Heart right ventricle (tissue), 16 donors: ENCODE data around the gene ATG4B. TPM values are rescaled to one million over a fixed set of nuclear protein-coding genes. Genes with fewer than 3 reads are reported as not detected.

Experiments
- ATAC-seq, 8 donors: fragments of 200-7000 bp; cut with Tn5 transposase; one replicate each; pipeline ENCODE4 v1.9.1; 2020; ENCODE audit warnings: mild to moderate bottlenecking in 8 of 8, moderate library complexity in 8 of 8, moderate number of reproducible peaks in 1 of 8
- DNase-seq, 2 donors: peaks; one replicate each; pipeline ENCODE4 v3.0.0-alpha.2; 2020
- H3K27ac ChIP-seq, 10 donors: fragments of 200-600 bp; sonication (generic) in 2 of 10; one replicate each; pipeline versions ENCODE4 v1.5.0 to v1.8.0; 2020 to 2022; ENCODE audit warnings: mild to moderate bottlenecking in 3 of 10
- H3K27me3 ChIP-seq, 7 donors: fragments of 200-600 bp; one replicate each; pipeline ENCODE4 v1.8.0; 2021 to 2022; ENCODE audit warnings: mild to moderate bottlenecking in 2 of 7
- H3K36me3 ChIP-seq, 9 donors: fragments of 200-600 bp; sonication (generic) in 1 of 9; one replicate each; pipeline versions ENCODE4 v1.5.0 to v1.8.0; 2020 to 2022; ENCODE audit warnings: mild to moderate bottlenecking in 2 of 9
- H3K4me1 ChIP-seq, 9 donors: fragments of 200-600 bp; sonication (generic) in 1 of 9; one replicate each; pipeline versions ENCODE4 v1.5.0 to v1.8.0; 2020 to 2022; ENCODE audit warnings: mild to moderate bottlenecking in 4 of 9
- H3K4me3 ChIP-seq, 10 donors: fragments of 200-600 bp; sonication (generic) in 2 of 10; one replicate each; pipeline versions ENCODE4 v1.5.0 to v1.8.0; 2020 to 2022; ENCODE audit warnings: mild to moderate bottlenecking in 7 of 10, moderate library complexity in 2 of 10
- H3K9me3 ChIP-seq, 11 donors: fragments of 200-600 bp in 10 of 11; sonication (generic) in 2 of 11; one replicate each; pipeline versions ENCODE4 v1.5.0 to v1.8.0; 2013 to 2022; ENCODE audit warnings: mild to moderate bottlenecking in 2 of 11, control low read depth in 1 of 11, moderate library complexity in 1 of 11
- WGBS, 2 donors: extraction: QIAGEN DNeasy Blood & Tissue Kit; methylation state at CpG; one replicate each; pipeline ENCODE4 v1.1.7; 2013; ENCODE audit warnings: inconsistent platforms in 1 of 2; 5-methylcytosine and 5-hydroxymethylcytosine counted together
- intact Hi-C, 10 donors: fragments of 100-400 bp; cut with DNase I; formaldehyde crosslinking; loops; one replicate each; pipeline versions ENCODE4 v1.11.1 to v1.14.2; 2022
- polyA plus RNA-seq, 2 donors: library from polyadenylated mRNA; stranded (reverse); fragments of 200-250 nt; gene quantifications; one replicate each; pipeline ENCODE4 v1.2.3, GENCODE V29; 2013
- total RNA-seq, 10 donors: library from RNA; stranded (reverse); fragmentation: NEBNext Ultra II Directional in 3 of 10; extraction: Animal tissue kit (Norgen Biotek cat#: 25700) in 3 of 10; gene quantifications; one replicate each; pipeline versions ENCODE4 v1.2.1 to v1.2.4, GENCODE V29; 2021 to 2023
- TF ChIP-seq, protein P1 (sequence below), 9 donors: fragments of 200-600 bp; sonication (generic) in 2 of 9; IDR thresholded peaks; one replicate each; pipeline versions ENCODE4 v1.5.0 to v1.8.0; 2021 to 2022; ENCODE audit warnings: antibody characterized with exemption in 9 of 9, mild to moderate bottlenecking in 5 of 9, moderate library complexity in 1 of 9
- donor health status: Arrhythmogenic right ventricular cardiomyopathy.
- donor health status: ischemic (EF 13 %, LVEDD 7.1; RV severe dilation, severe dysfunction).
- donor health status: healthy with polysubstance abuse.
- donor health status: DM: no; HTN: yes; CAD: no.
- donor health status: DM: no; HTN: no; CAD: no.
- donor health status: ischemic (EF 25% LVEDD 6.9; RV normal size, moderate dysfunction).
- donor health status: ischemic (EF 25% LVEDD 5.7; RV mildly dilated, moderate dysfunction).
- donor health status: healthy.
- donor health status: DM: yes; HTN: yes; CAD: no.
- donor health status: Ischemic cardiomyopathy.
- donor health status: ischemic (EF 35%, LVEDD 5.7; RV mildly dilated, moderate dysfunction).
- donor health status: nonischemic (EF 11% LVEDD 7.7; RV severe dilation, severe dysfunction).
- donor health status: DM: yes; HTN: yes; CAD: no.
- donor health status: PGD.
- donor health status: ischemic (EF 29% LVEDD 5.4; RV normal size, mild dysfunction).
- donor health status: nonischemic (EF 23%, LVEDD 6.1; RV moderate dilation, normal function).

Gene ATG4B
- total and polyA plus RNA-seq, 12 donors: 34.7 to 55.7 (median 42.8) TPM

DNA sequence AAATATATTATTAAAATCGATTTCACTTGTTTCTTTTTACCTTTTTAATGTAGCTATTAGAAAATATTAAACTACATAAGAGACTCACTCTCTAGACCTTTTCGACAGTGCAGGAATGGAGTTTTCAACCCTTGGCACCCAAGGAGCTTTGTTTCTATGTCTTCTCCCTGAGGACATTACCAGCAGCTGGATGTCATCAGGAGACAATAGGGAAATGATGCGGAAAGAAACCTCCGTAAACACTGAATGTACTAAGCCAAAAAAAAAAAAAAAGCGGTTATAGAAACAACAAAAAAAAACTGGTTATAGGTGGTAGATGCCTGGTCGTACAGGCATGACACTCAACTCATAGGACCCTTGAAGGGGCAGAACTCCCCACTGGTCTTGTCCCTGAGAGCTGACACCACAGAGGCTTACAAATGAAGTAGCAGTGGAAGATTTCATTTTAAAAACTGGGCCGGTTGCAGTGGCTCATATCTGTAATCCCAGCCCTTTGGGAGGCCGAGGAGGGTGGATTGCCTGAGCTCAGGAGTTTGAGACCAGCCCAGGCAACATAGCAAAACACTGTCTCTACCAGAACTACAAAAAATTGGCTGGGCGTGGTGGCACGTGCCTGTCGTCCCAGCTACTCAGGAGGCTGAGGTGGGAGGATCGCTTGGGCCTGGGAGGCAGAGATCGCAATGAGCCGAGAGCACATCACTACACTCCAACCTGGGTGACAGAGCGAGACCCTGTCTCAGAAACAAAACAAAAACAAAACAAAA, 24.3 kb upstream of the ATG4B start:
- DNase-seq: no peak
- WGBS, 2 donors: 66 to 70% methylated on average over 15 of the region's 15 CpGs
- TF ChIP-seq, protein P1, sequence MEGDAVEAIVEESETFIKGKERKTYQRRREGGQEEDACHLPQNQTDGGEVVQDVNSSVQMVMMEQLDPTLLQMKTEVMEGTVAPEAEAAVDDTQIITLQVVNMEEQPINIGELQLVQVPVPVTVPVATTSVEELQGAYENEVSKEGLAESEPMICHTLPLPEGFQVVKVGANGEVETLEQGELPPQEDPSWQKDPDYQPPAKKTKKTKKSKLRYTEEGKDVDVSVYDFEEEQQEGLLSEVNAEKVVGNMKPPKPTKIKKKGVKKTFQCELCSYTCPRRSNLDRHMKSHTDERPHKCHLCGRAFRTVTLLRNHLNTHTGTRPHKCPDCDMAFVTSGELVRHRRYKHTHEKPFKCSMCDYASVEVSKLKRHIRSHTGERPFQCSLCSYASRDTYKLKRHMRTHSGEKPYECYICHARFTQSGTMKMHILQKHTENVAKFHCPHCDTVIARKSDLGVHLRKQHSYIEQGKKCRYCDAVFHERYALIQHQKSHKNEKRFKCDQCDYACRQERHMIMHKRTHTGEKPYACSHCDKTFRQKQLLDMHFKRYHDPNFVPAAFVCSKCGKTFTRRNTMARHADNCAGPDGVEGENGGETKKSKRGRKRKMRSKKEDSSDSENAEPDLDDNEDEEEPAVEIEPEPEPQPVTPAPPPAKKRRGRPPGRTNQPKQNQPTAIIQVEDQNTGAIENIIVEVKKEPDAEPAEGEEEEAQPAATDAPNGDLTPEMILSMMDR (IDR thresholded peaks at IDR 0.05): no peak

DNA sequence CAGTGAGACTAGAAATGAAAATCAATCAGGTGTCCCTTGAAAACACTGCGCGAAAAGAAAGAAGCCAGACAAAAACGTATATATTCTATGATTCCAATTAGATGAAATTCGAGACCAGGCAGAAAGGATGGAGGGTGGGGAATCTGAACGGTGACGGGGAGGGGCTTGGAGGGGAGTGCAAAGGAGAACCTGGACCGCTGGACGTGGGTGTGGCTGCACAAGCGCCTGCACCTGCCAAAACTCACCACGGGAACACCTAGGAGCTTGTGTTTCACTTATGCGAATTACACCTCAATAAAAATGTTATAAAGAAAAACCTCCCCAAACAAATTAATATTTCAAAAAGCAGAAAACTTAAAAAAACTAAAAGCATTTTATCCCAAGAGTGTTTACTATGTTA, 22.5 kb upstream of the ATG4B start:
- 88 to 90% methylated on average over 11 of the region's 11 CpGs for WGBS, 2 donors
- DNase-seq (no peak), ATAC-seq (no peak)
- Histone ChIP-seq H3K9me3 (no peaks in the 10 kb centered on the region), H3K4me1 (peaks cover 4 to 61% (median 41%) of the 10 kb centered on the region in 9 donors), H3K4me3 (no peak overlapping the region), H3K36me3 (peaks cover 0 to 4% (median 0%) of the 10 kb centered on the region in 9 donors), H3K27me3 (no peaks in the 10 kb centered on the region), H3K27ac (no peak overlapping the region)
- TF ChIP-seq, protein P1 (IDR thresholded peaks at IDR 0.05): no peak
- intact Hi-C loops: loop anchor here in 4 of 10 donors (2.0 to 10.0 kb wide), 4 partner anchors 106 to 260 kb away; partner anchors contain the start of genes STK25 (in 4 of the 4) and FARP2 (in 1 of the 4)

More for the DNA sequence above, 24.3 kb upstream of the ATG4B start:
- Histone ChIP-seq H3K4me1 (peaks cover 3 to 61% (median 42%) of the 10 kb centered on the region in 9 donors), H3K27ac (peak overlapping the region in 7 of 10 donors; percentile 4 to 53 (median 24)), H3K4me3 (no peak overlapping the region), H3K36me3 (peaks cover 0 to 7% (median 0%) of the 10 kb centered on the region in 9 donors), H3K27me3 (no peaks in the 10 kb centered on the region), H3K9me3 (no peaks in the 10 kb centered on the region)
- ATAC-seq: no peak
- intact Hi-C loops: loop anchor here in 4 of 10 donors (5.0 to 10.0 kb wide), 3 partner anchors 106 to 258 kb away; partner anchors contain the start of genes STK25 (in 4 of the 4) and FARP2 (in 1 of the 4)

DNA sequence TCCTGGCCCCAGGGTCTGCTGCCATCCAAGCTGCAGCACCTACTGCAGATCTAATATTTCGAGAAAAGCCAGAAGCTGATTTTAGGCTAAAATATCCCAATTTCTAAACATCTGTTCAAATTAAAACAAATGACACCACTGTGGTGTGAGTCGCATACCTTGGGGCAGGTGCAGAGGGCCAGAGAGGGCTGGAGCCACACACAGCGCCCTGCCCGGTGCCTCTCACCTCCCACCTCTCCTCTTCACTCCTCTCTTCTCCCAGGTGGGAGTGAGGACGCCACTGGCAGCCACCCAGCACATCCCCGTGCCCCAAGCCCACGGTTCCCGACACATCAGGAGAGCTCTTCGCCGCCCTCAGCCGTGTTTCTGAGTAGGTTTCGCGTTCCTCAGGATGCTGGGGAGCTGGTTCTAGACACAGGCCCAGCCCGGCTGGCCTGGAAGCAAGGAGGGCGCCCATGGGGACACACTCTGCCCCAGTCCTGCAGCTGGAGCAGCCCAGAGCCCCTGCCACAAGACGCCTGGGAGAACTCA, 21.9 kb upstream of the ATG4B start:
- H3K4me1 ChIP-seq: peaks cover 4 to 57% (median 38%) of the 10 kb centered on the region in 9 donors
- H3K36me3 ChIP-seq: peaks cover 0 to 4% (median 0%) of the 10 kb centered on the region in 9 donors
- DNase-seq (no peak), ATAC-seq (peak in 2 of 8 donors; percentile 5 to 34)
- no peaks in the 10 kb centered on the region for H3K27me3 ChIP-seq
- H3K4me3 ChIP-seq: no peak overlapping the region
- no peaks in the 10 kb centered on the region for H3K9me3 ChIP-seq
- WGBS, 2 donors: 91% methylated on average over 16 of the region's 16 CpGs
- TF ChIP-seq, protein P1 (IDR thresholded peaks at IDR 0.05): no peak
- H3K27ac ChIP-seq: peak overlapping the region in 4 of 10 donors; percentile 9 to 89 (median 50)
- intact Hi-C loops: loop anchor here in 4 of 10 donors (2.0 to 10.0 kb wide), 4 partner anchors 107 to 261 kb away; partner anchors contain the start of genes STK25 (in 4 of the 4) and FARP2 (in 1 of the 4)
